Glutamatergic neuron (in vitro differentiated cells): ENCODE results near the gene BRMS1. TPM values are rescaled to one million over a fixed set of nuclear protein-coding genes. Genes with fewer than 3 reads are reported as not detected.
"Not testable (repeated sequence)": the region's sequence is repeated elsewhere in the genome, so short reads cannot be mapped to it uniquely, and the experiment has no call there.

Experiments used
- DNase-seq: peaks from one replicate; pipeline ENCODE4 v3.0.0; 2022
- H3K27ac Mint-ChIP-seq: one replicate; pipeline ENCODE4 v1.8.0; 2020; ENCODE audit warnings: mild to moderate bottlenecking, mixed read lengths, inconsistent platforms; ENCODE audit not compliant: unreplicated experiment
- H3K27me3 Mint-ChIP-seq: one replicate; pipeline ENCODE4 v1.8.0; 2020; ENCODE audit warnings: mild to moderate bottlenecking, moderate library complexity, mixed read lengths, inconsistent platforms; ENCODE audit not compliant: unreplicated experiment
- H3K36me3 Mint-ChIP-seq: one replicate; pipeline ENCODE4 v1.8.0; 2020; ENCODE audit warnings: mild to moderate bottlenecking, mixed read lengths, inconsistent platforms; ENCODE audit not compliant: unreplicated experiment
- H3K4me1 Mint-ChIP-seq: one replicate; pipeline ENCODE4 v1.8.0; 2020; ENCODE audit warnings: mild to moderate bottlenecking, low read depth, mixed read lengths, inconsistent platforms; ENCODE audit not compliant: unreplicated experiment
- H3K4me3 Mint-ChIP-seq: one replicate; pipeline ENCODE4 v1.8.0; 2020; ENCODE audit warnings: mild to moderate bottlenecking, mixed read lengths, inconsistent platforms; ENCODE audit not compliant: unreplicated experiment
- H3K9me3 Mint-ChIP-seq: one replicate; pipeline ENCODE4 v1.8.0; 2020; ENCODE audit warnings: mild to moderate bottlenecking, moderate library complexity, mixed read lengths, inconsistent platforms; ENCODE audit not compliant: unreplicated experiment
- total RNA-seq: library from RNA; stranded (reverse); fragmentation: NEBNext Ultra II Directional; extraction: Animal tissue kit (Norgen Biotek cat#: 25700); gene quantifications from one replicate; pipeline ENCODE4 v1.2.1, GENCODE V29; 2021; ENCODE audit not compliant: unreplicated experiment
- TF ChIP-seq, protein P1 (sequence below): fragments of 200-600 bp; sonication (generic); IDR thresholded peaks from one replicate; pipeline ENCODE4 v1.5.0; 2021; ENCODE audit not compliant: partially characterized antibody, unreplicated experiment

The BRMS1 gene
- total RNA-seq, 1 donor from 2014 or later: 44.0 TPM

DNA sequence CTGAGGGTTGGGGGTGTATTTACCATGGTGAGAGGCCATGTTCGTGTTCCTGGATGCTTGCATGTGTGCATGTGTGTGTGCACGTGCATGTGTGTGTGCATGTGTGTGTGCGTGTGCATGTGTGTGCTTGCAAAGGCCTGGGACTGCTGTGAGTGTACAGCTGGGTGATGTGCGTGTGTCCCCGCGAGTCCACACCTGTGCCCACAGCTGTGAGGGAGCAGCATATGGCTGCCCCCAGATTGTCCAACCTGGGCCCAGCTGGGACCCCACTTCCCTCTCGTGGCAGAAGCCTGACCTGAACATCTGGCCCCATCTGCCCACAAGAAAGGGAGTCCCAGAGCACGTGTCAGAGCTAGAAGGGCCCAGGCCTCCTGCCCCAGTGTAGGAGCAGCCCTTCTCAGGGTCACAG lies 19.6 kb downstream of the BRMS1 start:
- Mint-ChIP-seq H3K4me3 (peak overlapping the region; percentile 40), H3K27ac (peak overlapping the region; percentile 88), H3K4me1 (peaks cover 26% of the 10 kb centered on the region)

DNA sequence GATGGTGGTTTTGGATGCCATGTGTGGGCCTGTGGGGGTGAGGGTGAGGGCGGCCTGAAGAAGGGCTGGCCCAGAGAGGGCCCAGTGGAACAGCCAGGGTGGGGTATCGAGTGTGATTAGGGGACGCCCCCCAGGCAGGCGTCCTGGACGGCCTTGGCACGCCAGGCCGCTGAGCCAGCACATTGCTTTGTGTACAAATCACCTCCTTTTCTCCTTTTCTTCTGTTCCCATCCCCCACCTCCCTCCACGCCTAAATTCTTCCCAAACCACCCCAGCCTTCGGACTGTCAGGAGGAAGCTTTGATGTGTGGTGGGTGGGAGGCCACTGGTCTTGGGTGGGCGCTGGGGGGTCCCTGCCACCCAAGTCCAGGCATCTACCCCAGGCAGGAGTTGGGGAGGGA lies 20.2 kb downstream of the BRMS1 start:
- Mint-ChIP-seq H3K4me3 (no peak overlapping the region), H3K4me1 (peaks cover 26% of the 10 kb centered on the region), H3K9me3 (peaks cover 25% of the 10 kb centered on the region), H3K27me3 (peaks cover 24% of the 10 kb centered on the region), H3K27ac (peak overlapping the region; percentile 88), H3K36me3 (no peaks in the 10 kb centered on the region)
- TF ChIP-seq, protein P1, sequence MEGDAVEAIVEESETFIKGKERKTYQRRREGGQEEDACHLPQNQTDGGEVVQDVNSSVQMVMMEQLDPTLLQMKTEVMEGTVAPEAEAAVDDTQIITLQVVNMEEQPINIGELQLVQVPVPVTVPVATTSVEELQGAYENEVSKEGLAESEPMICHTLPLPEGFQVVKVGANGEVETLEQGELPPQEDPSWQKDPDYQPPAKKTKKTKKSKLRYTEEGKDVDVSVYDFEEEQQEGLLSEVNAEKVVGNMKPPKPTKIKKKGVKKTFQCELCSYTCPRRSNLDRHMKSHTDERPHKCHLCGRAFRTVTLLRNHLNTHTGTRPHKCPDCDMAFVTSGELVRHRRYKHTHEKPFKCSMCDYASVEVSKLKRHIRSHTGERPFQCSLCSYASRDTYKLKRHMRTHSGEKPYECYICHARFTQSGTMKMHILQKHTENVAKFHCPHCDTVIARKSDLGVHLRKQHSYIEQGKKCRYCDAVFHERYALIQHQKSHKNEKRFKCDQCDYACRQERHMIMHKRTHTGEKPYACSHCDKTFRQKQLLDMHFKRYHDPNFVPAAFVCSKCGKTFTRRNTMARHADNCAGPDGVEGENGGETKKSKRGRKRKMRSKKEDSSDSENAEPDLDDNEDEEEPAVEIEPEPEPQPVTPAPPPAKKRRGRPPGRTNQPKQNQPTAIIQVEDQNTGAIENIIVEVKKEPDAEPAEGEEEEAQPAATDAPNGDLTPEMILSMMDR: no peak
- no peak for DNase-seq

More for the DNA sequence above, 19.6 kb downstream of the BRMS1 start:
- Mint-ChIP-seq H3K27me3 (peaks cover 26% of the 10 kb centered on the region), H3K9me3 (peaks cover 20% of the 10 kb centered on the region), H3K36me3 (no peaks in the 10 kb centered on the region)
- DNase-seq: peak; percentile 74
- TF ChIP-seq, protein P1: no peak

- Mint-ChIP-seq H3K27ac (no peak overlapping the region), H3K4me1 (peaks cover 31% of the 10 kb centered on the region), H3K27me3 (peaks cover 30% of the 10 kb centered on the region), H3K9me3 (peaks cover 30% of the 10 kb centered on the region), H3K4me3 (no peak overlapping the region), H3K36me3 (no peaks in the 10 kb centered on the region)
- TF ChIP-seq, protein P1: no peak
- DNase-seq: no peak
Observed at GRCh38 chr11:66323684-66324083, 21.2 kb downstream of the BRMS1 start.

- TF ChIP-seq, protein P1: no peak
- Mint-ChIP-seq H3K9me3 (peaks cover 36% of the 10 kb centered on the region), H3K4me3 (no peak overlapping the region), H3K27ac (no peak overlapping the region), H3K27me3 (peaks cover 30% of the 10 kb centered on the region), H3K4me1 (peaks cover 35% of the 10 kb centered on the region), H3K36me3 (no peaks in the 10 kb centered on the region)
- no peak for DNase-seq
Observed at GRCh38 chr11:66322732-66323427, 22.0 kb downstream of the BRMS1 start.

GRCh38 chr11:66321606-66322005 lies 23.3 kb downstream of the BRMS1 start:
- peaks cover 34% of the 10 kb centered on the region for H3K4me1 Mint-ChIP-seq
- no peak for DNase-seq
- H3K27ac Mint-ChIP-seq: no peak overlapping the region
- peaks cover 28% of the 10 kb centered on the region for H3K27me3 Mint-ChIP-seq
- H3K36me3 Mint-ChIP-seq: no peaks in the 10 kb centered on the region
- TF ChIP-seq, protein P1: no peak
- H3K4me3 Mint-ChIP-seq: no peak overlapping the region
- peaks cover 39% of the 10 kb centered on the region for H3K9me3 Mint-ChIP-seq

DNA sequence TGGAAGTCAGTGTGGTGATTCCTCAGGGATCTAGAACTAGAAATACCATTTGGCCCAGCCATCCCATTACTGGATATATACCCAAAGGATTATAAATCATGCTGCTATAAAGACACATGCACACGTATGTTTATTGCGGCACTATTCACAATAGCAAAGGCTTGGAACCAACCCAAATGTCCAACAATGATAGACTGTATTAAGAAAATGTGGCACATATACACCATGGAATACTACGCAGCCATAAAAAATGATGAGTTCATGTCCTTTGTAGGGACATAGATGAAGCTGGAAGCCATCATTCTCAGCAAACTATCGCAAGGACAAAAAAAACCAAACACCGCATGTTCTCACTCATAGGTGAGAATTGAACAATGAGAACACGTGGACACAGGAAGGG lies 24.2 kb downstream of the BRMS1 start:
- Mint-ChIP-seq H3K9me3 (peaks cover 35% of the 10 kb centered on the region), H3K4me1 (peaks cover 37% of the 10 kb centered on the region), H3K27me3 (peaks cover 28% of the 10 kb centered on the region)
- H3K36me3 Mint-ChIP-seq, H3K27ac Mint-ChIP-seq, H3K4me3 Mint-ChIP-seq, DNase-seq: not testable (repeated sequence)

DNA sequence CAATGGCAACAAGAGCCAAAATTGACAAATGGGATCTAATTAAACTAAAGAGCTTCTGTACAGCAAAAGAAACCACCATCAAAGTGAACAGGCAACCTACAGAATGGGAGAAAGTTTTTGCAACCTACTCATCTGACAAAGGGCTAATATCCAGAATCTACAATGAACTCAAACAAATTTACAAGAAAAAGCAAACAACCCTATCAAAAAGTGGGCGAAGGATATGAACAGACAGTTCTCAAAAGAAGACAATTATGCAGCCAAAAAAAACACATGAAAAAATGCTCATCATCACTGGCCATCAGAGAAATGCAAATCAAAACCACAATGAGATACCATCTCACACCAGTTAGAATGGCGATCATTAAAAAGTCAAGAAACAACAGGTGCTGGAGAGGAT lies 24.6 kb downstream of the BRMS1 start:
- not testable (repeated sequence) for H3K36me3 Mint-ChIP-seq, DNase-seq, H3K4me3 Mint-ChIP-seq, H3K27ac Mint-ChIP-seq
- Mint-ChIP-seq H3K27me3 (peaks cover 27% of the 10 kb centered on the region), H3K9me3 (peaks cover 34% of the 10 kb centered on the region), H3K4me1 (peaks cover 39% of the 10 kb centered on the region)
